Activated T-helper 2 cell treated with anti-CD3 and anti-CD28 coated beads, Interferon-gamma antibody, Interleukin-2, Interleukin-4, amounts not matched to agents 10 μg/mL and 5 μg/mL and 100 μg/mL, durations not matched to agents 14 hours and 24 hours and 36 hours (primary cell): ENCODE data around the gene NPAS3. TPM values are rescaled to one million over a fixed set of nuclear protein-coding genes. Genes with fewer than 3 reads are reported as not detected.
A peak's percentile ranks its signal among the peaks of the same experiment; 100 is the strongest.

Experiments
- DNase-seq: peaks from one replicate; pipeline ENCODE4 v3.0.0; 2021; ENCODE audit warnings: low spot score
- H3K27ac Mint-ChIP-seq: one replicate; pipeline ENCODE4 v1.8.0; 2021; ENCODE audit warnings: mixed read lengths
- H3K27me3 Mint-ChIP-seq: one replicate; pipeline ENCODE4 v1.8.0; 2021; ENCODE audit warnings: low read depth, mixed read lengths
- H3K36me3 Mint-ChIP-seq: one replicate; pipeline ENCODE4 v1.8.0; 2021; ENCODE audit warnings: low read depth, mixed read lengths
- H3K4me1 Mint-ChIP-seq: one replicate; pipeline ENCODE4 v1.8.0; 2021; ENCODE audit warnings: low read depth, mixed read lengths
- H3K4me3 Mint-ChIP-seq: one replicate; pipeline ENCODE4 v1.8.0; 2021; ENCODE audit warnings: low read depth, mild to moderate bottlenecking, moderate library complexity, mixed read lengths
- H3K9me3 Mint-ChIP-seq: one replicate; pipeline ENCODE4 v1.8.0; 2021; ENCODE audit warnings: mixed read lengths
- intact Hi-C: fragments of 100-400 bp; cut with micrococcal nuclease; formaldehyde crosslinking; loops from one replicate; pipeline ENCODE4 v1.15.1; 2023
- total RNA-seq: library from RNA; stranded (reverse); gene quantifications from 2 replicates; pipeline ENCODE4 v1.2.3, GENCODE V29; 2022

The NPAS3 gene
- total RNA-seq, 1 donor from 2014 or later: not detected

GRCh38 chr14:33814010-33814409 is 875.3 kb downstream of the NPAS3 start:
- H3K9me3 Mint-ChIP-seq: no peaks in the 10 kb centered on the region
- H3K4me1 Mint-ChIP-seq: peaks cover 8% of the 10 kb centered on the region
- H3K27ac Mint-ChIP-seq: no peak overlapping the region
- H3K27me3 Mint-ChIP-seq: peaks cover 57% of the 10 kb centered on the region
- DNase-seq: no peak
- intact Hi-C loops: no loop called here
- H3K4me3 Mint-ChIP-seq: no peak overlapping the region
- no peaks in the 10 kb centered on the region for H3K36me3 Mint-ChIP-seq

DNA sequence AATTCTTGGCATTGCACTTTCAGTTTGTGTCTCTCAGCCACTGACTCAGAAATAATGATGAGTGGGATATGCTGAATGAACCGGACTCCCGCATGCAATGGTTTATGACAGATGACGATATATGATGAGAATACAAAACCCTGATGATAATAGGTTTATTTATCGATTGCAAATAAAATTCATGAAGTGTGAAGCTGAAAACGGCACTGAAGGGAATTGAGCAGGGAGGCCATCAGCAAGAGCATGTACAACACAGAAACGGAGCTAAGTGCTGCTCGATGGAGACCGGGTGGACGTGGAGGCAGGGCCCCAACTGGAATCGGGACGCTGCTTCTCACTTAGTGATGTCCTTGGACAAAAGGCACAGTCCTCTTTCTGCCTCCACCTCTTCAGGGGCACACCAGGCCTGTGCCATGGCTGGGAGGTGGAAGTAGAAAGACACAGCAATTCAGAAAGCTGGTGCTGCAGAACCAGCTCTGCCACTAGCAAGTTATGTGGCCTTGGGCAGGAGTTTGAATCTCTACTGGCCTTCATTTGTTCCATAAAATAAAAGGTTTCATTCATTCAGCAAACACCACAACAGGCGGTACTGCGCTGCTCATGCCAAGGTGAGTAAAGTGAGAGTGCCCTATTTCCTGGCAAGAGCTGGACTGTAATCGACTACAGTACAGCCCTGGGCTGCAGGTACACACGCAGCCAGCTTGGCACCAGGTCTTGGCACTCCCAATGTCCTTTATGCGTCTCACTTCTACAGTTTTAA is 895.2 kb downstream of the NPAS3 start:
- H3K9me3 Mint-ChIP-seq: peaks cover 11% of the 10 kb centered on the region
- peaks cover 3% of the 10 kb centered on the region for H3K36me3 Mint-ChIP-seq
- peaks cover 4% of the 10 kb centered on the region for H3K27me3 Mint-ChIP-seq
- no peak overlapping the region for H3K27ac Mint-ChIP-seq
- intact Hi-C loops: loop anchor here (2.0 to 10.0 kb wide), 2 partner anchors 181 to 397 kb away; no protein-coding TSS in a partner anchor
- DNase-seq: no peak
- no peak overlapping the region for H3K4me3 Mint-ChIP-seq
- H3K4me1 Mint-ChIP-seq: peaks cover 47% of the 10 kb centered on the region

- H3K36me3 Mint-ChIP-seq: peaks cover 3% of the 10 kb centered on the region
- H3K9me3 Mint-ChIP-seq: peaks cover 9% of the 10 kb centered on the region
- intact Hi-C loops: loop anchor here (2.0 to 10.0 kb wide), 4 partner anchors 32 to 398 kb away; no protein-coding TSS in a partner anchor
- DNase-seq: no peak
- H3K27me3 Mint-ChIP-seq: peaks cover 2% of the 10 kb centered on the region
- H3K4me1 Mint-ChIP-seq: peaks cover 54% of the 10 kb centered on the region
- H3K4me3 Mint-ChIP-seq: no peak overlapping the region
- H3K27ac Mint-ChIP-seq: peak overlapping the region; percentile 34
Observed at GRCh38 chr14:33834466-33835260, 896.0 kb downstream of the NPAS3 start.

GRCh38 chr14:33835261-33835655 is 896.6 kb downstream of the NPAS3 start:
- Mint-ChIP-seq H3K4me1 (peaks cover 58% of the 10 kb centered on the region), H3K27me3 (no peaks in the 10 kb centered on the region), H3K36me3 (peaks cover 3% of the 10 kb centered on the region), H3K9me3 (peaks cover 9% of the 10 kb centered on the region), H3K27ac (no peak overlapping the region), H3K4me3 (no peak overlapping the region)
- DNase-seq: no peak
- intact Hi-C loops: loop anchor here (2.0 to 10.0 kb wide), 4 partner anchors 33 to 398 kb away; no protein-coding TSS in a partner anchor

DNA sequence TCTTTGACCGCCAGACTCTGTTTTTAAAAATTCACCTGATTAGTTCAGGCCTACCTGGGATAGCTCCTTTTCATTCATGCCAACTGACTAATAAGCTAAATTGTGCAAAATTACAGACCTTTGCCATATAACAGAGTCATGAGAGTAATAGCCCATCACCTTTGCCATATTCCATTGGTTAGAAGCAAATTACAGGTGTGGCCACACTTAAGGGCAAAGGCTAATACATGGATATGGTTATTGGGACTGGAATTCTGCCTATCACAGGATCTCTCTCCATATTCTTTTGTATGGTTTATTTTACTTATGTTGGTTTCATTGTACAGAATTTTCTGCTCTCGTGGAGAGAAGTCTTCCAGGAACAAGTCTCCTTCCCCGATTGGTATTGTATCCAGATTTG is 897.0 kb downstream of the NPAS3 start:
- H3K27ac Mint-ChIP-seq: peak overlapping the region; percentile 19
- H3K36me3 Mint-ChIP-seq: peaks cover 3% of the 10 kb centered on the region
- intact Hi-C loops: loop anchor here (1.0 to 10.0 kb wide), 7 partner anchors 33 to 399 kb away; no protein-coding TSS in a partner anchor
- peak overlapping the region; percentile 3 for H3K4me3 Mint-ChIP-seq
- H3K9me3 Mint-ChIP-seq: peaks cover 9% of the 10 kb centered on the region
- H3K4me1 Mint-ChIP-seq: peaks cover 58% of the 10 kb centered on the region
- no peak for DNase-seq
- no peaks in the 10 kb centered on the region for H3K27me3 Mint-ChIP-seq

DNA sequence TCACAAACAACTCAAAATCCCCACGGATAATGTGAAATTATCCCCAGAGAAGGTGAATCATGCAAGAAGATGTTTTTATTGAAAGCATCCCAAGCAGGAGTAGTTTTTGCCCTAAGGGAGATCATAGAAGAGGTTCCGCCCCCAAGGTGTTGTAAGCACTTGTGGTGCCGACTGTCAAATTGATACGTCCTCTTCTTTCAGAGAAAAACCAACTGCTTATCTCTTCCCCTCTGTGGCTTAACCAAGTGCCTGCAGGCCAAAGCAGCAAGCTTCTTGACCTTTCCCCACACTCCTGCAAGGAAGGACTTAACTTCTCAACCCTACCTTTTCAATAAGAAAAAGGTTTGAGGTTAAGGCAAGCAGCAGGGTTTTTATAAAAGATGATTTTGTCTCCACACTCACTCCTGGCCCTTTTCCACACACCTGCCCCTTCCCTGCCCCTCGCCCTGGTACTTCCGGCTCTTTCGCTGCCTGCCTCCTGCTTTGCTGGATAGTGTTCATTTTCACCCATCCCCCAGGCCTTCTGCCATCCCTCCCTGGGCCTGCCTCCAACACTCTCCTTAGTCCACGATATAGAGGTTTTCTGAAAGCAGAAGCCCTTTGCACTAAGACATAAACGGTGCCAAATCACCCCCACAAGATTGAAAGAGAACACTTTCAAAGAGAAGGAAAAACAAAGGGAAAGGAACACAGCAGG is 897.7 kb downstream of the NPAS3 start:
- intact Hi-C loops: loop anchor here (1.0 to 10.0 kb wide), 6 partner anchors 34 to 362 kb away; no protein-coding TSS in a partner anchor
- Mint-ChIP-seq H3K9me3 (peaks cover 9% of the 10 kb centered on the region), H3K4me3 (peak overlapping the region; percentile 13), H3K36me3 (peaks cover 3% of the 10 kb centered on the region), H3K27ac (peak overlapping the region; percentile 19), H3K4me1 (peaks cover 58% of the 10 kb centered on the region), H3K27me3 (no peaks in the 10 kb centered on the region)
- DNase-seq: no peak

DNA sequence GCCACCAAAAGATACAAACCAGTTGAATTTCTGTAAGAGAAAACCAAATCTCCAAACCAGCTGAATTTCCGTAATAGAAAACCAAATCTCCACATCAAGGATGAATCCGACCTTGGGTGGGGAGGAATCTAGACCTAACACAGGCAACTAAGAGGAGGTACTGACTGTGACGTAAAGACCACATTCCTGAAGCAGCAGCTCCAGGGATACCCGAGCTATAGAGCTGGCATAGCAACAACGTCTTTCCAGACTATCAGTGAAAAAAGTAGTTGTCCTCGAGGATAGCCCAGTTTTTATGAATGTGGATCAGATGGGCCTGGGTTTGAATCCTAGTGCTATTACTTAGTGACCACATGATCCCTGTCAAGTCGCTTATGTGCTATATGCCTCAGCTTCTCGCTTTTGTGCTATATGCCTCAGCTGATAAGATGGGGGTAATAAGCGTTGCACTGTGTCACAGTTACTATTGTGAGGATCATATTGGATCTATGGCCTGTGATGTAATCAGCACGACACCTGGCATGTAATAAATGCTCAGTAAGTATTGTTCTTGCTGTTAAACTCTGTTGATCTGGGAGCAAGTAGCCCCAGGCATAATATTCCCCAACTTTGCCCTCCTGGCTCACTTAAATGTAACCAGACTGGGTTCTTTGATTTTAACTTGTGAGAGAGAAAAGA is 898.4 kb downstream of the NPAS3 start:
- Mint-ChIP-seq H3K36me3 (peaks cover 3% of the 10 kb centered on the region), H3K4me3 (no peak overlapping the region), H3K27ac (no peak overlapping the region), H3K4me1 (peaks cover 58% of the 10 kb centered on the region), H3K27me3 (no peaks in the 10 kb centered on the region), H3K9me3 (peaks cover 6% of the 10 kb centered on the region)
- intact Hi-C loops: loop anchor here (1.0 to 10.0 kb wide), 6 partner anchors 35 to 362 kb away; no protein-coding TSS in a partner anchor
- no peak for DNase-seq

- peaks cover 3% of the 10 kb centered on the region for H3K36me3 Mint-ChIP-seq
- peaks cover 59% of the 10 kb centered on the region for H3K4me1 Mint-ChIP-seq
- peaks cover 1% of the 10 kb centered on the region for H3K27me3 Mint-ChIP-seq
- DNase-seq: no peak
- intact Hi-C loops: loop anchor here (2.0 to 10.0 kb wide), 5 partner anchors 36 to 361 kb away; no protein-coding TSS in a partner anchor
- H3K4me3 Mint-ChIP-seq: no peak overlapping the region
- H3K27ac Mint-ChIP-seq: no peak overlapping the region
- no peaks in the 10 kb centered on the region for H3K9me3 Mint-ChIP-seq
Observed at GRCh38 chr14:33837943-33838683, 899.4 kb downstream of the NPAS3 start.

DNA sequence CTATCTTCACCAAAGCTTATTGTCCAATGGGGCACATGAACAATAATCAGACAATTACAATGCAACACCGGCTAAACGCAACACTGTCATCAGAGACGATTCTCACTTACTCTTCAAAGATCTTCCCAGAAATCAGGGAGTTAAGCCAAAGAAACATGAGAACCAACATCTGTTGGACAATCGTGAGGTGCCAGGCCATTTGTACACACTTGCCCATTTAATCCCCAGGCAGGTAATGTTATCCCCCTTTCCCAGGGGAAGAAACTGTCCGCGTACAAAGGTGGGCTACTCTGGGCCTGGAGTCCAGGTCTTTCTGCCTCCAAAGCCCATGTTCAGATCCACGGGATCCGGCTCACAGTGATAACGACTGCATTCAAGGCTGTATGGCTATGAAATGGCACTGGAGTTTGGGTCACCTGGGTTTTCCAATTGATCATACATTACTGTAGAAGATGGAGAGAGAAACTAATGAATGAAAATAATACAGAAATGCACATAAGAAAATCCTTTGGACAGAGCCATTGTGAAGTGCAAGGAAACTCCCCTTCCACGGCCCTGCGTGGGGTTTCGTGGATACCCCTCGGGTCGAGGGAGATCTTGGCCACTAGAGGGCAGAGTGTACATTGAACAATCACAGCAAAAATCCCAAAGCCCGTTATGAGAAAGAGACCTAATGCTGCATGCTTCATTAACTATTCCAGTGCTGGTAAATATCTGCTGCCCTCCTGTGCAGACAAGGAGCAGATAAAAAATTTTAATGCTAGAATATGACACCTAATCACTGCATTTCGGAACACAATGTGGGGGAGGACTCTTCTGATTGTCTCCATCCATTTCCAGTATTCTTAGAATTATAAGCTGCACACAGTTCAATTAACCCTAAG is 900.8 kb downstream of the NPAS3 start:
- no peak overlapping the region for H3K4me3 Mint-ChIP-seq
- peaks cover 51% of the 10 kb centered on the region for H3K4me1 Mint-ChIP-seq

DNA sequence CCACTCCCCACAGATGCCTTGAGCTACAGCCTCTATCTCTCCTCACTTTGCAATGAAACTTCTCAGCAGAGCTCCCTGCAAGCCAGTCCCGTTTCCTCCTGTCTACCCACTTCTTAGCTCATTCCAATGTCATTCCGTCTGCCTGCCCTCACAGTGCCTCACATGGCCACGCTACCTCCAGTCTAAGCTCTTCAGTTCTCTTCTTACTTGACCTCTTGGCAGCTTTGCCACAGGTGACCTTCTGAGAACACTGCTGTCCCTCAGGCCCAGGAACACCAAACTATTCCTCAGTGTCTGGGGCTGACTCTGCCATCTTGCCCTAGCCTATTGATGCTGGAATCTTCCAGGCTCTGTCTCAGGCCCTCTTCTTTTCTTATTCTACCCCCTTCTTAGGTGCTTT is 902.1 kb downstream of the NPAS3 start:
- no peaks in the 10 kb centered on the region for H3K36me3 Mint-ChIP-seq
- H3K4me3 Mint-ChIP-seq: no peak overlapping the region
- no peak overlapping the region for H3K27ac Mint-ChIP-seq
- H3K9me3 Mint-ChIP-seq: no peaks in the 10 kb centered on the region
- DNase-seq: no peak
- intact Hi-C loops: loop anchor here (10.0 kb wide), 1 partner anchor 484 kb away; no protein-coding TSS in a partner anchor
- peaks cover 38% of the 10 kb centered on the region for H3K4me1 Mint-ChIP-seq
- peaks cover 7% of the 10 kb centered on the region for H3K27me3 Mint-ChIP-seq

More for the DNA sequence above, 900.8 kb downstream of the NPAS3 start:
- peaks cover 3% of the 10 kb centered on the region for H3K36me3 Mint-ChIP-seq
- no peaks in the 10 kb centered on the region for H3K9me3 Mint-ChIP-seq
- no peak overlapping the region for H3K27ac Mint-ChIP-seq
- H3K27me3 Mint-ChIP-seq: peaks cover 7% of the 10 kb centered on the region
- intact Hi-C loops: loop anchor here (1.0 to 10.0 kb wide), 6 partner anchors 37 to 485 kb away; no protein-coding TSS in a partner anchor
- DNase-seq: peak; percentile 38

- Mint-ChIP-seq H3K4me1 (peaks cover 38% of the 10 kb centered on the region), H3K27me3 (peaks cover 12% of the 10 kb centered on the region), H3K27ac (no peak overlapping the region), H3K36me3 (peaks cover 4% of the 10 kb centered on the region), H3K9me3 (peaks cover 4% of the 10 kb centered on the region), H3K4me3 (no peak overlapping the region)
- intact Hi-C loops: loop anchor here (10.0 kb wide), 1 partner anchor 483 kb away; no protein-coding TSS in a partner anchor
- no peak for DNase-seq
Observed at GRCh38 chr14:33842299-33842698, 903.6 kb downstream of the NPAS3 start.
